ENCODE results near the gene ZFTA.

The ZFTA gene

GRCh38 chr11:63785823-63786222, 17.2 kb upstream of the ZFTA start:
- no peak for ATAC-seq

More at GRCh38 chr11:63785823-63786222, 17.2 kb upstream of the ZFTA start:
- no peak for TF ChIP-seq TOX (CRISPR knock-in tag; IDR thresholded peaks at IDR 0.05; ENCODE audit: borderline replicate concordance)
- TF ChIP-seq CSRNP3 (CRISPR knock-in tag; IDR thresholded peaks at IDR 0.05): no peak
- TF ChIP-seq SNAI2 (CRISPR knock-in tag; IDR thresholded peaks at IDR 0.05): no peak
- no peak for TF ChIP-seq PPARA (CRISPR knock-in tag; IDR thresholded peaks at IDR 0.05; ENCODE audit: borderline replicate concordance)
- no peak for TF ChIP-seq ZFP30 (CRISPR knock-in tag; IDR thresholded peaks at IDR 0.05)
- TF ChIP-seq ISL1 (CRISPR knock-in tag; IDR thresholded peaks at IDR 0.05): no peak
- TF ChIP-seq ZFP3 (CRISPR knock-in tag; IDR thresholded peaks at IDR 0.05): no peak
- TF ChIP-seq OSR1 (CRISPR knock-in tag; IDR thresholded peaks at IDR 0.05): no peak
- TF ChIP-seq ZNF8 (CRISPR knock-in tag; IDR thresholded peaks at IDR 0.05): no peak
- TF ChIP-seq CREB5 (CRISPR knock-in tag; IDR thresholded peaks at IDR 0.05; ENCODE audit: low read depth): no peak
- no peak for TF ChIP-seq CSDC2 (CRISPR knock-in tag; IDR thresholded peaks at IDR 0.05)
- no peak for TF ChIP-seq BACH2 (CRISPR knock-in tag; IDR thresholded peaks at IDR 0.05; ENCODE audit: borderline replicate concordance)
- no peak for TF ChIP-seq ESRRG (CRISPR knock-in tag; IDR thresholded peaks at IDR 0.05)
- no peak for TF ChIP-seq POU6F1 (CRISPR knock-in tag; IDR thresholded peaks at IDR 0.05; ENCODE audit: borderline replicate concordance, low read depth)
- no peak for TF ChIP-seq ZC3H10 (CRISPR knock-in tag; IDR thresholded peaks at IDR 0.05)
- no peak for TF ChIP-seq PATZ1 (CRISPR knock-in tag; IDR thresholded peaks at IDR 0.05; ENCODE audit: borderline replicate concordance)
- no peak for TF ChIP-seq RARB (CRISPR knock-in tag; IDR thresholded peaks at IDR 0.05)
- TF ChIP-seq TSHZ2 (CRISPR knock-in tag; IDR thresholded peaks at IDR 0.05): no peak
- no peak for TF ChIP-seq ZNF70 (CRISPR knock-in tag; IDR thresholded peaks at IDR 0.05)
- no peak for TF ChIP-seq TCF4 (CRISPR knock-in tag; IDR thresholded peaks at IDR 0.05; ENCODE audit: borderline replicate concordance)

Measured in SK-N-SH treated with all-trans-retinoic acid at 6 μM for 48 hours (cell line).